GM19467 (cell line): ENCODE data around the gene SAMD4B.
"Not testable (repeated sequence)": the region's sequence is repeated elsewhere in the genome, so short reads cannot be mapped to it uniquely, and the experiment has no call there.

Experiments used
- ATAC-seq: cut with Tn5 transposase; IDR thresholded peaks from one replicate; pipeline ENCODE4 v1.9.1; 2021; ENCODE audit warnings: mild to moderate bottlenecking, moderate library complexity; ENCODE audit not compliant: unreplicated experiment

SAMD4B gene

DNA sequence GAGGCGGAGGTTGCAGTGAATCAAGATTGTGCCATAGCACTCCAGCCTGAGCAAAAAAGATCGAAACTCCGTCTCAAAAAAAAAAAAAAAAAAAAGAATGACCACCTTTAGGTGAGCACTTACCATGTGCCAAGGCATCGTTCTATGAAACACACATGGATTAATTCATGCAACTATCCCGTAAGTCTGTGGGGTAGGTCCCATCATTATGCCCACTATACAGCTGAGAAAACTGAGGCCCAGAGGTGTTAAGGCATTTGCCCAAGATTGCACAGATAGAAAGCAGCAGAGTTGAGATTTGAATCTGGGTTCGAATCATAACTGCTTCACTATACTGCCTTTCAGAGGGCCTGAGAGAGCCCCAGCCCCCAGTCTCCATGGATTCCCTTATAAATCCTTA lies 8.7 kb upstream of the SAMD4B start:
- ATAC-seq, result no peak

DNA sequence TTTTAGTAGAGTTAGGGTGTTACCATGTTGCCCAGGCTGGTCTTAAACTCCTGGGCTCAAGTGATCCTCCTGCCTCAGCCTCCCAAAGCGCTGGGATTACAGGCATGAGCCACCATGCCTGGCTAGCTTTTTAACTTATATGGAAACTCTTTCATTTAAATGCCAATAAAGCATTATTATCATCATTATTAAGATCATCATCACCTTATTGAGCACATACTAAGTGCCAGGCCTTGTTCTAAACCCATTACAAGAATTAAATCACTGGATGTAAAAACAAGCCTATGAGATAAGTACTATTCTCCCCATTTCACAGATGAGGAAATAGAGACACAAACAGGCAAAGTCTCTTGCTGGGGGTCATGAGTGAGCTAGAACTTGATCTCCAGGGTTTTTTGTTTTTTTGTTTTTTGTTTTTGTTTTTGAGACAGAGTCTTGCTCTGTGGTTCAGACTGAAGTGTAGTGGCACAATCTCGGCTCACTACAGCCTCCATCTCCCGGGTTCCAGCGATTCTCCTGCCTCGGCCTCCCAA lies 7.7 kb upstream of the SAMD4B start:
- no peak for ATAC-seq

DNA sequence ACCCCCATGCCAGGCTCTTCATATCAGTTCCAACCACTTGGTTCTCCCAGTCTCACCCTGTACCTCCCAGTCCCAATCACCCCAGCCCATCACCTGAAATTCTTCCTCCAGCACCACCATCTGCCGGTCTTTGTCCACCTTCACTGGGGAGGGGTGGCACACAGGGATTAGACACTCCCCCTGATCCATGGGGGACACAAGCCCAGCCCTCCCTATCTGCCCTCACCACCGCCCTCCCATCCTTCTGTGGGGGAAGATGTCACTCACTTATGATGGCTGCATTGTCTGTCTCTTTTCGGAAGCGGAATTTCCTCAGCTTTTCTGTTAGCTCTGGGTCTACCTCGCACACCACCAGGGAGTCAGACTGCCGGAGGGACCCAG lies 7.1 kb upstream of the SAMD4B start:
- no peak for ATAC-seq

DNA sequence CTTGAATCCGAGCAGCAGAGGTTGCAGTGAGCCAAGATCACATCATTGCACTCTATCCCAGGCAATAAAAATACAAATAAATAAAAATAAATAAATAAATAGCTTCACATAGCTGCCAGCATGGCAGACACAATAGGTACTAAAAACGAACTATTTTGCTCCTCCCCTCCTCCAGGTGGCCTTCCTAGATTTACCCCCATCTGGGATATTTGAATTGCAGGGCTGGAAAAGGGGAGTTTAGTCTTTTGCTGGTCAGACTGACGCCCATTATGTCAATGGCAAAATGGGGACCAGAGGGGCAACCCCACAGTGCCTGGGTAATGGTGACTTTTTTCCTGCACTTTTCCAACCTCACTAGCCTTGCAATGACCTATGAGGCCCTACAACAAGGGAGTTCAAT lies 5.7 kb upstream of the SAMD4B start:
- no peak for ATAC-seq

DNA sequence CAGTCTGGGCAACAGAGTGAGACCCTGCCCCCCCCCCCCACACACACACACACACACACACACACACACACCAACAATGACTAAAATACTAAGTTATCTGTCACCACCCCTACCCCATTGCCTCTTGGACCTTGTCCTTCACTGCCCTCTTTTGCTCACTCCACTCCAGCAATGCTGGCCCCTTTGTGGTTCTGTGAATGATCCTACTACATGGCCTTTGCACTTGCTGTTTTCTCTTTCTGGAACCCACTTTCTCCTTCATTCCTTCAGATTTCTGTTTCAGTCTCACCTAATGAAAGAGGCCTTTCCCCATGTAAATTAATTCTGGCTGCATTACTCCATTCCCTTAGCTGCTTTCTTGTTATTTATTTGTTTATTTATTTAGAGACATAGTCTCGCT lies 2.5 kb upstream of the SAMD4B start:
- no peak for ATAC-seq

DNA sequence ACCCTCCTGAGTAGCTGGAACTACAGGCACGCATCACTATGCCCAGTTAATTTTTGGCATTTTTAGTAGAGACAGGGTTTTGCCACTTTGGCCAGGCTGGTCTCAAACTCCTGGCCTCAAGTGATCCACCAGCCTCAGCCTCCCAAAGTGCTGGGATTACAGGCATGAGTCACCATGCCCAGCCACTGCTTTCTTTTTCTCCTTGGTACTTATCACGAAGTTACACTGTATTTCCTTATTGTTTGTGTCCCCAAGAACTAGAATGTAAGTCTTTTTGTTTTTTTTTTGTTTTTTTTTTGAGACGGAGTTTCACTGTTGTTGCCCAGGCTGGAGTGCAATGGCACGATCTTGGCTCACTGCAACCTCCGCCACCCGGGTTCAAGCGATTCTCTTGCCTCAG lies 2.1 kb upstream of the SAMD4B start:
- ATAC-seq, result not testable (repeated sequence)

DNA sequence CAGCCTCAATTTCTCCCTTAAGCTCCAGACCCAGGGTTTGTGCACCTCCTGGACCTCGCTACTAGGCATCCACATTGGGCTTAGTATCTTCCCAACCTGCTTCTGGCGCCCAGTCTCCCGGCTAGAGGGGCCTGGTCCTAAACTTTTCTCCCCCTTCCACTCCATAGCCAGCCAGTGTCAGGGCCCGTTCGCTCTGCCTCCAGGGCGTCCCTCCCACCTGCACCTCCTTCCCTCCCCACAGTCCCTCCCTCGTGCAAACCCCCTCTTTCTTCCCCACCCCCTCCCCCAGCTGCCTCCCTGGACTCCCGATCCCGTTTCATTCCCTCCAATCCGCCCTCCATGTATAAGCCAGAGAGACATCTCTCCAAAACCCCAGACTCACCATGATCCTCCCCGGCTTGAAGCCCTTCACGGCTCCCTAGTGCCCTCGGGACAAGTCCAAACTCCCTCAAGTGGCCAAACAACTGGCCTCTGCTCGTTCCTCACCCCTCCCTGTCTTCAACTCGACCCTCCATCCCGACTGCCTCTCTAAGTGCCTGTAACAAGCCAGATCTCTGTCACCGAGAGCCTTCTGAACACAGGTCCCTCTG lies 997 bp upstream of the SAMD4B start:
- ATAC-seq, result no peak

DNA sequence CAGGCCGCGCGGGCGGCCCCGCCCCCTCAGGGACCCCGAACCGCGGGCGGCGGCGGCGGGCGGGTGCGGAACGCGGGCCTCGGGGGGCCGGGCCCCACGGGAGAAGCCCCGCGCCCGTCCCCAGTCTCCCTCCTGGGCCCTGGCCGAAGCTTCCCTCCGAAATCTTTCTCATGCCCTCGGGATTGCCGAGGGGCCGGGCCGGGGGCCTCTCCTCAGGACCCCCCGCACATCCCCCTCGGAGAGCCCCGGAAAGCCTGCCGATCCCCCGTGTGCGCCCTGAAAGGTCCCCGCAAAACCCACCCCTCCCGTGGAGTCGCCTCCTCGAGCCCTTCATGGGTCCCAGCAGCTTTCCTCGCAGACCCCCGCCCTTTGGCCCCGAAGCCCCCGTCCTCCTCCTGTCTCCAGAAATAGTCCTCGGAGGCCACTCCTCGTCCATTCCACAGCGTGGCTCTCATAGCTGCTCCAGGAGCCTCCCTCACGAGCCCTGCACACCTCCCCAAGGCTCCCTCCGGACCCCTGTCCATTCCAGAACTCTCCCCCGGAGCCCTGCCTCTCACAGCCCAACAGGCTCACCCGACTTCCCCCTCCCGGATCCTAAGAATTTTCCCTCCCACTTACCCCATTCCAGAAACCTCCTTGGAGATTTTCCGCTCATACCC lies 555 bp downstream of the SAMD4B start:
- peak; percentile 3 for ATAC-seq

DNA sequence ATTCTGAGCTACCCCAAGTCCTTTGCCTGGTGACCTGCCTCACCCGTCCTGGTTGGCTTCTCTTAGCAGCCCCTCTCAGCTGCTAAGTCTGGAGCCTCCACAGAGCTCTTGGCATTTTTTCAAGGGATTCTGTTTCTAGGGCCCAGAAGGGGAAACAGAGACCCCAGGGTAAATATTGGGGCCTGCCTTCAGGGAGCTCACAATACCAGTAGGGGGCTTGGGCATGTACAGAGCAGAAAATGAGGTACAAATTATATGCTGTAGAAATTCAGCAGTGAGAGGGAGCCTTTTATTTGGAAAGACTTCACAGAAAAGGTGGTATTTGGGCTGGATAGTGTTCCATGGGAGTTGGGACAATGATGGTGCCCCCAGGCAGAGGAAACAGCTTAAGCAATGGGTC lies 3.7 kb downstream of the SAMD4B start:
- ATAC-seq, result no peak

DNA sequence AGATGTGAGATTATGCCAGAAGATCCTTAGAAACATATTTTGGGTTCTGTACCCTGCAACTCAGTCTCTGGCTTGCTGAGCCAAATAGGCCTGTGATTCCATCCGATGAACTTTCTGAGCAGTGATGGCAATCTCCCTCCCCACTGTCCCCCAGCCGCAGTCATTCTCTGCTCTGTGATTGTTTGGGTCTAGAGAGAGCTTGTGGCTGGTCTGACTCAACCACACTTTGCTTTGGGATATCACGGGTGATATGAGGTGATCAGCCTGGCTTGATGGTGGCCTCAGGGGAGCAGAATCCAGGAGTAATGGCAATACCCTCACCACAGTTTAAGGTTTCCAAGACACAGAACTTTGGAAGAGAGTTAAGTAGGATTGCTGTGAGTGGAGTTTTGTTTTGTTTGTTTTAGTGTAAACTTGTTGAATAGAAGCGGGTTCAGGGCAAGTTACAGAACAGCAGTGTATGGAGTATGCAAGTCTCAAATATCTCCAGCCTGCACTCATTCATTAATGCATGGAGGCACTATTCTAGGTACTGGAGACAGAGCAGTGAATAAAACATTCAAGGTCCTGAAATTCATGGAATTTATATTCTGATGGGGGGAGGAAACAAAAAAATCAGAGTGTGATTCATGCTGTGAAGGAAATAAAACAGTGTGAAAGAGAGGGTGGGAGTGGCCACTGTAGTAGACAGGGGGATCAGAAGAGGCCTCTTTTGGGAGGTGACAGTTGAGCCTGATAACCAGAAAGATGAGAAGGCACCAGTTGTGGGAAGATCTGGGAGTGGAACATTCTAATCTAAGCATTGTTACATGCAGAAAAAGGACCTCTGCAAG lies 5.3 kb downstream of the SAMD4B start:
- no peak for ATAC-seq

DNA sequence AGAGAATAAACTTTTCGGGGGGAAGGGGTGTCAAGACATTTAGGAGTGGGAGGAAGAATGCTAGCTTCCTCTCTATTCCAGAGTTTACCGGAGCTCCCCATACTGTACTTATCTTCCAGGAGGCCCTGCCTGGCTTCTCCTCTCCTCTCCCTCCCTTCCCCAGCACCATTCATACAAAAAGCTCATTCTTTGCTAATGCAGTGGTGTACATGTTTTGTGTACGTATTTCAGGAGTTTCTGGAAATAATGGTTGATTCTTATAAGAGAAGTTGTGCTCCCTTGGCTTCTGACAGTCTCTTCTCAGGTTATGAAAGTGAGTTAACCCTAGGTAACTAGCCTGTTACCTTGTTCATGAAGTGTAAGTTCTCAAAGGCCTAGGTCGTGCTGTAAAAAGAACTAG lies 7.1 kb downstream of the SAMD4B start:
- no peak for ATAC-seq

DNA sequence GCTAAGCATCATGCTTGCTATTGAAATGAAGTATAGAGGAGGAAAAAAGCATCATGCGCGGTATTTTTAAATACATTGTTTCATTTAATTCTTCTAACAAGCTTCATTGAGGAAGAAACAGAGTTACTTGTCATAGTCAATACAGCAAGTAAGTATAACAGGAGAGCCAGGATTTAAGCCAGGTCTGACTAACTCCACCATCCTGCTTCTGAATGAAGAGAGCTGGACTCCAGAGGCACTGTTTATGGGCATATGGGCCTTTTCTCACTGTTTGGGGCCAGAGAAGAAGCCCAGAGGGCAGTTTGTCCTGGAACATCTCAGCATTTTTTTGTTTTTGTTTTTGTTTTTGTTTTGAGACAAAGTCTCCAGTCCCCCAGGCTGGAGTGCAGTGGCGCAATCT lies 7.9 kb downstream of the SAMD4B start:
- no peak for ATAC-seq

DNA sequence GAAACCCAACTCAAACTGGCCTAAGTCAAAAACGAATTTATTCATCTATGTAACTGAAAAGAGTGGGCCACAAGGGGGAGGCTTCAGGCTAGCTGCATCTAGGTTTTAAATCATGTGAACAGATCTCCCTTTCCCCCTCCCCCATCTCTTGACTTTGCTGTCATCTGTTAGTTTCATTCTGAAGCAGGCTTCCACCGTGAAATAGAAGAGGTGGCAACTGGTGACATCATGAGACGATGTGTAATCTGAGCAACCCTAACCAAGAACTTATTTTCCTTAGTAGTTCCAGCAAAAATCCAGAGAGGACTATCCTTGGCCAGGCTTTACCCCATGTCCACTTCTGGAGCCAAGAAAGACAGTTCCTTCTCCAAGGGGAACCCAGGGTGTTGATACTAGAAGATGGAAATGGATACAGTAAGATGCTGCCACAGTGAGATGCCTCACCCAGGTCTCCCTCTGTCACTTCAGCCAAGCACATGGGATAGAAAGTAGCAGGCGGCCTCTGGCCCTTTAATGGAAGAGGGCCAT lies 9.4 kb downstream of the SAMD4B start:
- peak; percentile 54 for ATAC-seq

DNA sequence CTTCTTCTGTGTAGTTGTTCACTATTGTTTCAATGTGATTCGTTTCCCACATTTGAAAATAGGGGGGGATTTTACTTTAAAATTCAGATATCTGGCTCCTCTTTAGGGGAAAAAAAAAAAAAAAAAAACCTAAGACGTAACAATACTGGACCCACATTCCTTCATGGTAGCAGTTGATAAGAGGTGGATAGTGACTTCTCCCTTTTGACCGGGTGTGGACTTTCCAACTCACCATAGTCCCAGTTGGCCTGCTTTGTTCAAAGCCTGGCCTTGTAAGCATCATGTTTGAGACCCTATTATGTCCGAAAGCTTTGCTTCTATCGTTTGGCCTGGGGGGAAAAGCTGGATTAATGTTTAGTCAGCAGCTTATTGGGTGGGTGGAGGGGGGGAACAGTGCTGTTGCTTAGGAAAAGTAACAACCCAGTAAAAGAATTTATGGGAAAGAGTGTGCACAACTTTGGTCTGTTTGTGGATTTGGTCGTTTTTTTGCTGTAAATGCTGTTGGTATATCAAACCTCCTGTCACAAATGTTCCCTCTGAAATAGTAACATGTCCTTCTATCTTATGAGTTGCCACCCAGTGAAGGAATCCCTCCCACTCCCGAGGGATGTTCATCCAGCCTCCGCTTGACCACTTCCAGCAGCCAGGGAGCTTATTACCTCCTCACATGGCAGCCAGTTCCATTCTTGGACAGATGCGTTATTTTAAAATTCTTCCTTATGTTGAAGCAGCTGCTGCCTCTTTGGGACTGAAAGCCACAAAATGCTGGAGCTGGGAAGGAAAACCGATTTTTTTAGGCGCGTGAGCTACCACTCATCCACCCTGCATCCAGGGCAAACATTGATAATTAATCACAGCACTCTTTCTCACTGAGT lies 10.4 kb downstream of the SAMD4B start:
- ATAC-seq, result no peak

DNA sequence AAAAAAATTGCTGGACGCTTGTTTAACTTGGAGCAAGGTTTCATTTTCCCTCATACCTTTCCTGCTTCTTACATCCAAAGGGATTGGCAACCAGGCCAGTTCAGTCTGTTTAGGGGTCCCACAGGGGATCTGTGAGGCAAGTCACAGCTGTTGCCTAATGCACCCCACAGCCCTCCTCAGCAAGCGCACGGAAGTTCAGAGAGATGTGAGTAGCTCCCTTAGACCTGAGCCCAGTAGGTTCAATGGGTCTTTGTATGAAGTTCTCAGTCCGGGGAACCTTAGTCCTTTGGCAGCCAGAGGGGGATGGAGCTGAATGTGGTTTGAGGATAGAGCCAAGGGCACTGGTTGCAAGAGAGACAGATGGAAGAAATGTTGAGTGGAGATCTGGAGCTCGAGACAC lies 13.0 kb downstream of the SAMD4B start:
- no peak for ATAC-seq

DNA sequence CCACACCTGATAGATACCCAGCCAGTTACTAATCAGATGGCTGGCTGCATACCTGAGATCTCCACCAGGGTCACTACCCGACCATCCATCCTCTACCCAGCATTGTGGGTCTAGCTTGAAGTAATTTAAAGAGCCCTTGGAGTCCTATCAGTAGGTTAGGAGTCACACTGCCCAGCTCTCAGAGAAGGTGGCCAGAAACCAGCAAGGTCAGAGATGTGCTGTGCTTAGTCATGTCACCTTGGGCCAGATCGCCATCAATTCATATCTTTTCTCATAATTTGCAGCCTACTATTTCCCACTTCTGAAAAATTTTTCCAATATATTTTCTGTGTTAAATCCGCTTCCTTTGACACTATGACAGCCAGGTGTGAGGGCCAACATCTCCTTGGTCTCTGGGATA lies 13.9 kb downstream of the SAMD4B start:
- ATAC-seq, result no peak

DNA sequence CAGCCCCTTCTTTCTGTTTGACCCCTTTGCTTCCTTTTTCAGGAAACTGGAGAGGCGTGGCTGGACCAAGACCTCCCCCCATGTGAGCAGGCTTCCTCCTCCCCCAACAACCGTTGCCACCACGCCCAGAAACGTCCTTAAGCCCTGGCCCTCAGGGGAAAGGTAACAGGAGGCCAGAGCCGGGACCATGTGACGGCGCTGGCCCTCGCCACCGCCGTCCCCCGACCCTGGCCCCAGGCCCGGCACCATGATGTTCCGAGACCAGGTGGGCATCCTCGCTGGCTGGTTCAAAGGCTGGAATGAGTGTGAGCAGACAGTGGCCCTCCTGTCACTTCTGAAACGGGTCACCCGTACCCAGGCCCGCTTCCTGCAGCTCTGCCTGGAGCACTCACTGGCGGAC lies 14.4 kb downstream of the SAMD4B start:
- no peak for ATAC-seq

DNA sequence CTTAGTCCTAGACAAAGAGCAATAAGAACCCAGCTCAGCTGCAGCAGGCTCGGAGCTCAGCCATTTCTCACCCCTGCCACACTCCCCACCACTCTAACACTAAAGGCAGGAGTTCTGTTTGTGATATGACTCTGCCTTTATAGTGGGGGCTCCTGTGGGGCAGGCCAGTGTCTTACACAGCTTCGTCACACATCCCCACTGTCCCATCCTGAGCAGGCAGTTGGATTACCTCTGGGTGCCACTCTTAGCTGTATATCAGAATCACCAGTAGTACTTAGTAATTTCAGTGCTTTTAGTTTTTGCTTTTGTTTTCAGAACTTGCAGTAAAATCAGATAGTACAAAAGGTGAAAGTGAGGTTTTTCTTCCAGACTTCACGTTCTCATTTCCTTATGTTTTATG lies 16.8 kb downstream of the SAMD4B start:
- ATAC-seq, result no peak

DNA sequence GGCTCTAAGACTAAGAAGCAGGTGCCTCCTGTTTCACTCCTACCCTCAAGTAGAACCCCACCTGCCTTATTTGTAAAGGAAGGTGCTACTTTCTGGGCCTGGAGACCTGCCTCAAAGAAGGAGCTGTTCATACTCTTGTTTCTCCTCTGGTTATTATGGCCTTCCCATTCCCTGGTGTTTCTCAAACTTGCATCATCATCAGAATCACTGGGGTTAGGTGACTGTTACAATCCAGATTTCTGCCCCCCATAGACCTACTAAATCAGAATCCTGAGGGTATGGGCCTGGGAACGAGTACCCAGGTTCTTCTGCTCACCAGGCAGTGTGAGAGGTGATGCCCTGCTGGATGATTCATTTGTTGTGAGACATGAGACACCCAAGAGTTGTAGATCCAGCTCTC lies 18.4 kb downstream of the SAMD4B start:
- ATAC-seq, result no peak

DNA sequence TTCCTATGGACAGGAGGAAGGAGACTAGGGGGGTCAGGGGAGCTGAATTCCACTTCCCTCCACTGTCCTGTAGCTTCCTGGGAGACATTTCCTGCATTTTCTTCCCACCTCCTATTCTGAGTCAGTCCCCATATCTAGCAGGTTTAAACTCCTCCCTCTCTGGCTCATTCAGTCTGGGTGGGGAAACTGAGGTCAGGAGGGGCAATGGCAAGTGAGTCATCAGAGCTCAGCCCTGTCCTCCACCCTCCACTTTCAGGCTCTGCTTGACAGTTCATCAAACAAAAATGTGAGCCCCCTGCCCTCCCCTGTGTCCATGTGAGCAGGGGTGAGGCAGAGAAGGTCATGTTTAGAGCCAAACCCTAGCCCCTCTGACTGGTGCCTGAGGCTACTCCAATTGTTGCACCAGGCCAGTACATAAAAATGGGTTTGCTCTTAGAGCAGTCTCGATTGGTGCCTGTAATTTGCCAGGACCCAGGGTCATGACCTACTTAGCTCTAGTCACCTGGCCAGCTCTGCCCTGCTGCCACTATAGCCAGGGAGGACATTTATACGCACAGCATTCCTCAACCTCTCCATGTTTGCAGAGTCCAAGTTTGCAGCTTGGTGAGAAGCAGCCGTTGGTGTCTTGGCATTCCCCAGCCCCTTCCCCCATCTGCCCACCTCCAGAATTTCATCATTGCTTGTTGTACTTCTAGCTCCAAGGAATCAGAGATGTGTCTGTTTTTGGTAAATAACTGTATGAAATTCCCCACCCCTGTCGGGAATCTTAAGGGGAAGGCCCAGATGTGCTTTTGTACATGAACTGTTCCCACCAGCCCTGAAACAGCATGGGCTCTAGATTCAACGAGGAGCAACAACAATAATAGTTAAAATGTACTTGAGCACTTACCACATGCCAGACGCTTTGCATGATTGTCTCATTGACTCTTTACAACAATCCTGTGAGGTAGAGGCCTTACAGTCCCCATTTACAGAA lies 20.7 kb downstream of the SAMD4B start:
- no peak for ATAC-seq
